ENCODE measurements around the gene ITGB3.

The ITGB3 gene

DNA sequence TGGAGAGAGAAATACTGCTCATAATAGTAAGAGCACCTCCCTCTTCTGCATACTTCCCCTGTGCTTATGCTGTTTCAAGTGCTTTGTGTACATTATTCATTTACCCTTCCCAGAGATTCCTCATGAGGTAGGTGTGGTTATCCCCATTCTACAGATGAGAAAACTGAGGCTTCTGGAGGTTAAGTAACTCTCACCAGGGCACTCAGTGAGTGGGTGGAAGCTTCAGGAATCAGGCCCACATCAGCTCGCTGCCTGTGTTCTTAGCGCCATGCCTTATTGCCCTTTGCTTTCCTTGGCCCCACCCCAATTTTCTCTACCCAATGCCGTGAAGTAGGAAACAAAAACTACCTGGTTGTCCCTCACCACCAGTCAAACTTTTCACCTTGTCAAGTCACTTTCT, 18.1 kb upstream of the ITGB3 start:
- no peak overlapping the region for H2AFZ ChIP-seq (ENCODE audit: low read depth, low read length, severe bottlenecking)
- H3K36me3 ChIP-seq (ENCODE audit: low read length): no peaks in the 10 kb centered on the region
- no peak overlapping the region for H3K4me2 ChIP-seq (ENCODE audit: low read depth, low read length, poor library complexity, severe bottlenecking)
- H3K9me2 ChIP-seq (replicated peaks; ENCODE audit: insufficient read depth, low read length): no peaks in the 10 kb centered on the region
- peaks cover 18% of the 10 kb centered on the region; the same call in 1 of the 2 replicates for H3K9me3 ChIP-seq (ENCODE audit: insufficient read depth, low read length)
- no peak overlapping the region for H3K9ac ChIP-seq (ENCODE audit: low read length)
- H3K27me3 ChIP-seq (ENCODE audit: low read length): no peaks in the 10 kb centered on the region
- H3K4me3 ChIP-seq (ENCODE audit: insufficient read depth, low read length, poor library complexity, severe bottlenecking): no peak overlapping the region
- no peaks in the 10 kb centered on the region for H3F3A ChIP-seq (ENCODE audit: insufficient read depth)
- TF ChIP-seq, protein P1, sequence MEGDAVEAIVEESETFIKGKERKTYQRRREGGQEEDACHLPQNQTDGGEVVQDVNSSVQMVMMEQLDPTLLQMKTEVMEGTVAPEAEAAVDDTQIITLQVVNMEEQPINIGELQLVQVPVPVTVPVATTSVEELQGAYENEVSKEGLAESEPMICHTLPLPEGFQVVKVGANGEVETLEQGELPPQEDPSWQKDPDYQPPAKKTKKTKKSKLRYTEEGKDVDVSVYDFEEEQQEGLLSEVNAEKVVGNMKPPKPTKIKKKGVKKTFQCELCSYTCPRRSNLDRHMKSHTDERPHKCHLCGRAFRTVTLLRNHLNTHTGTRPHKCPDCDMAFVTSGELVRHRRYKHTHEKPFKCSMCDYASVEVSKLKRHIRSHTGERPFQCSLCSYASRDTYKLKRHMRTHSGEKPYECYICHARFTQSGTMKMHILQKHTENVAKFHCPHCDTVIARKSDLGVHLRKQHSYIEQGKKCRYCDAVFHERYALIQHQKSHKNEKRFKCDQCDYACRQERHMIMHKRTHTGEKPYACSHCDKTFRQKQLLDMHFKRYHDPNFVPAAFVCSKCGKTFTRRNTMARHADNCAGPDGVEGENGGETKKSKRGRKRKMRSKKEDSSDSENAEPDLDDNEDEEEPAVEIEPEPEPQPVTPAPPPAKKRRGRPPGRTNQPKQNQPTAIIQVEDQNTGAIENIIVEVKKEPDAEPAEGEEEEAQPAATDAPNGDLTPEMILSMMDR (IDR thresholded peaks at IDR 0.05; ENCODE audit: insufficient read depth, low read length, poor library complexity, severe bottlenecking): no peak
- TF ChIP-seq EZH2phosphoT487 (conservative IDR thresholded peaks at IDR 0.05; ENCODE audit: low read length): no peak
- no peak overlapping the region for H3K27ac ChIP-seq (ENCODE audit: low read depth, low read length)
- no peaks in the 10 kb centered on the region for H4K20me1 ChIP-seq (ENCODE audit: low read depth, low read length)
- no peaks in the 10 kb centered on the region for H3K79me2 ChIP-seq (ENCODE audit: insufficient read depth, low read length)

- no peak for TF ChIP-seq EZH2phosphoT487 (conservative IDR thresholded peaks at IDR 0.05; ENCODE audit: low read length)
- TF ChIP-seq, protein P1 (IDR thresholded peaks at IDR 0.05; ENCODE audit: insufficient read depth, low read length, poor library complexity, severe bottlenecking): no peak
- no peaks in the 10 kb centered on the region for H3K36me3 ChIP-seq (ENCODE audit: low read length)
- no peak overlapping the region for H3K9ac ChIP-seq (ENCODE audit: low read length)
These were observed 17.7 kb upstream of the ITGB3 start for GRCh38 chr17:47235923-47236322.

DNA sequence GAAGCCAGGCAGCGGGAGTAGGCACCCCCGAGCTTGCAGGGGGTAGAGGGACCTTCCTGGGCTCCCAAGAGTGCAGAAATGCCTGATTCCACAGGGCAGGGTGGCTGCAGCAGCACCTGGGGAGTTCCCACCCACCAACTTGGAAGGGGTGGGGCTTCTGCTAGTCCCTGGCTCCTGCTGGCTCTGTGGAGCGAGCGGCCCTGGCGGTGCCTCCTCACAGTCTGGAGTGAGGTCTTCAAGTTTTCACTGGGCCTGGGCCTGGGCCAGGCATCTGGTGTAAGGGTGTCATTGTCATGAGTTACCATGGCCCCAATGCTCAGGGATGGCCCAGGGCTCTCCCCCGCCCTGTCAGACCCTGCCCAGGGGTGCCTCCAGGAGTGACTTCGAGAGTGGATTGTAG, 15.8 kb upstream of the ITGB3 start:
- no peaks in the 10 kb centered on the region for H3K36me3 ChIP-seq (ENCODE audit: low read length)
- H3K9me3 ChIP-seq (ENCODE audit: insufficient read depth, low read length): peaks cover 18% of the 10 kb centered on the region; the same call in 1 of the 2 replicates
- no peak overlapping the region for H3K27ac ChIP-seq (ENCODE audit: low read depth, low read length)
- H3K9me2 ChIP-seq (replicated peaks; ENCODE audit: insufficient read depth, low read length): no peaks in the 10 kb centered on the region
- H3K4me2 ChIP-seq (ENCODE audit: low read depth, low read length, poor library complexity, severe bottlenecking): no peak overlapping the region
- no peak overlapping the region for H3K9ac ChIP-seq (ENCODE audit: low read length)
- no peaks in the 10 kb centered on the region for H3F3A ChIP-seq (ENCODE audit: insufficient read depth)
- H3K79me2 ChIP-seq (ENCODE audit: insufficient read depth, low read length): no peaks in the 10 kb centered on the region
- no peaks in the 10 kb centered on the region for H3K27me3 ChIP-seq (ENCODE audit: low read length)
- H4K20me1 ChIP-seq (ENCODE audit: low read depth, low read length): no peaks in the 10 kb centered on the region
- TF ChIP-seq, protein P1 (IDR thresholded peaks at IDR 0.05; ENCODE audit: insufficient read depth, low read length, poor library complexity, severe bottlenecking): no peak
- no peak for TF ChIP-seq EZH2phosphoT487 (conservative IDR thresholded peaks at IDR 0.05; ENCODE audit: low read length)
- H2AFZ ChIP-seq (ENCODE audit: low read depth, low read length, severe bottlenecking): no peak overlapping the region
- H3K4me3 ChIP-seq (ENCODE audit: insufficient read depth, low read length, poor library complexity, severe bottlenecking): no peak overlapping the region

More at GRCh38 chr17:47235923-47236322, 17.7 kb upstream of the ITGB3 start:
- Histone ChIP-seq H3K9me2 (replicated peaks; ENCODE audit: insufficient read depth, low read length) (no peaks in the 10 kb centered on the region), H4K20me1 (ENCODE audit: low read depth, low read length) (no peaks in the 10 kb centered on the region), H3K4me2 (ENCODE audit: low read depth, low read length, poor library complexity, severe bottlenecking) (no peak overlapping the region), H3K9me3 (ENCODE audit: insufficient read depth, low read length) (peaks cover 18% of the 10 kb centered on the region; the same call in 1 of the 2 replicates), H2AFZ (ENCODE audit: low read depth, low read length, severe bottlenecking) (no peak overlapping the region), H3K27me3 (ENCODE audit: low read length) (no peaks in the 10 kb centered on the region), H3K79me2 (ENCODE audit: insufficient read depth, low read length) (no peaks in the 10 kb centered on the region), H3K4me3 (ENCODE audit: insufficient read depth, low read length, poor library complexity, severe bottlenecking) (no peak overlapping the region), H3F3A (ENCODE audit: insufficient read depth) (no peaks in the 10 kb centered on the region), H3K27ac (ENCODE audit: low read depth, low read length) (no peak overlapping the region)

Measured in SU-DHL-6 (cell line).